ENCODE data around the gene CYTIP. TPM values are rescaled to one million over a fixed set of nuclear protein-coding genes. Genes with fewer than 3 reads are reported as not detected.

CYTIP gene
- total and polyA plus RNA-seq, 2 of the 13 experiments (the other 11 are each of a cell fraction or from before 2014, with no cell fraction given), result not detected

DNA sequence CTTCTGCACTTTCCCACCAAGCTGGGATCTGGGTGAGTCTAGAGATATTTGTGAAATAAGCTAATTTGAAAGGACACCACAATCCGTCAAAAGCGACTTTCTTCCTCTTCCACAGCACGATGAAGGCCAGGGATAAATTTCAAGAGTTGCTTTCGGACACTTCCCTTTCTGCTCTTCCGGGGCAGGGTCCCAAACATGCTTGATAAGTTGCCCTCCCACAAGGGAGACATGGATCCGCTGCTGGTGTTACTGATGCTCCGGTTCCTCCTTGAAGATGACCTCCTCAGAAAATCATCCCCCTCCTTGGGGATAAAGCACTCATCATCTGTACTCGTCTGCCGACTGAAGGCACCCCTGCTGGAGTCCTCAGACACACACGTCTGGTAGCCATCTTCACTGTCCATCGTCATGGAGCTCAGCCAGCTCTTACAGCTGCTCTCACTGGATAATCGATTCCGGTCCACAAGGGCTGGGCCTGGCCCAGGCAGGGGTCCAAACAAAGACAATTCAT lies 28.2 kb downstream of the CYTIP start:
- WGBS (ENCODE audit: low lambda C conversion rate), result 25% methylated on average over 13 of the region's 13 CpGs
- Histone ChIP-seq H3K4me2 (ENCODE audit: low read depth, low read length) (no peak overlapping the region), H3K4me1 (ENCODE audit: insufficient read depth, low read length) (no peaks in the 10 kb centered on the region), H3K27ac (ENCODE audit: extremely low read length, insufficient read depth, low read length) (no peak overlapping the region), H3K9ac (ENCODE audit: insufficient read depth, low read depth, low read length) (no peak overlapping the region), H3K4me3 (replicated peaks in 1 of 3; ENCODE audit: insufficient read depth in 1 of 3, low read depth in 2 of 3, low read length in 3 of 3) (no peak overlapping the region), H3K36me3 (replicated peaks in 1 of 2; ENCODE audit: control insufficient read depth in 1 of 2, insufficient read depth in 2 of 2, low read length in 2 of 2) (no peaks in the 10 kb centered on the region), H3K79me2 (ENCODE audit: insufficient read depth, low read length) (no peaks in the 10 kb centered on the region), H4K20me1 (ENCODE audit: insufficient read depth, low read length) (no peaks in the 10 kb centered on the region), H2AFZ (ENCODE audit: low read length) (no peak overlapping the region), H3K27me3 (ENCODE audit: control insufficient read depth in 1 of 2, insufficient read depth in 2 of 2, low read length in 2 of 2) (0 out of 5 replicates have a peak, but pooled peaks cover 0 to 3% of the 10 kb centered on the region in 2 experiments), H3K9me3 (ENCODE audit: low read length) (no peaks in the 10 kb centered on the region)
- in situ Hi-C loops (cut with HindIII; ENCODE audit: extremely low pct_ligation_motif_present, low pct_unique_long_range_greater_than_20kb), result no loop called here
- CTCF ChIA-PET (ENCODE audit: low intra/inter-chr PET ratio, low total read pairs), result no interaction called here
- FAIRE-seq (no peak), ATAC-seq (no peak), DNase-seq (ENCODE audit: low spot score) (no peak)
- intact Hi-C loops (cut with micrococcal nuclease; ENCODE audit: unreplicated experiment), result no loop called here
- no TSS peak for BruUV-seq (replicated peaks)
- POLR2A ChIA-PET, result no interaction called here
- no peak for TF ChIP-seq POLR2AphosphoS2 (IDR thresholded peaks at IDR 0.05; ENCODE audit: low read depth, low read length)
- TF ChIP-seq PCBP2 (optimal IDR thresholded peaks at IDR 0.05; ENCODE audit: low read depth, low read length, poor library complexity, severe bottlenecking), result no peak
- no peak for TF ChIP-seq ZNF430 (CRISPR knock-in tag; IDR thresholded peaks at IDR 0.05)
- no peak for TF ChIP-seq ZFAT (CRISPR knock-in tag; conservative IDR thresholded peaks at IDR 0.05)
- TF ChIP-seq ZBTB40 (IDR thresholded peaks at IDR 0.05), result no peak
- TF ChIP-seq ZBTB40 (CRISPR knock-in tag; IDR thresholded peaks at IDR 0.05), result no peak
- TF ChIP-seq RNF219 (CRISPR knock-in tag; IDR thresholded peaks at IDR 0.05), result no peak
- TF ChIP-seq, protein P1, sequence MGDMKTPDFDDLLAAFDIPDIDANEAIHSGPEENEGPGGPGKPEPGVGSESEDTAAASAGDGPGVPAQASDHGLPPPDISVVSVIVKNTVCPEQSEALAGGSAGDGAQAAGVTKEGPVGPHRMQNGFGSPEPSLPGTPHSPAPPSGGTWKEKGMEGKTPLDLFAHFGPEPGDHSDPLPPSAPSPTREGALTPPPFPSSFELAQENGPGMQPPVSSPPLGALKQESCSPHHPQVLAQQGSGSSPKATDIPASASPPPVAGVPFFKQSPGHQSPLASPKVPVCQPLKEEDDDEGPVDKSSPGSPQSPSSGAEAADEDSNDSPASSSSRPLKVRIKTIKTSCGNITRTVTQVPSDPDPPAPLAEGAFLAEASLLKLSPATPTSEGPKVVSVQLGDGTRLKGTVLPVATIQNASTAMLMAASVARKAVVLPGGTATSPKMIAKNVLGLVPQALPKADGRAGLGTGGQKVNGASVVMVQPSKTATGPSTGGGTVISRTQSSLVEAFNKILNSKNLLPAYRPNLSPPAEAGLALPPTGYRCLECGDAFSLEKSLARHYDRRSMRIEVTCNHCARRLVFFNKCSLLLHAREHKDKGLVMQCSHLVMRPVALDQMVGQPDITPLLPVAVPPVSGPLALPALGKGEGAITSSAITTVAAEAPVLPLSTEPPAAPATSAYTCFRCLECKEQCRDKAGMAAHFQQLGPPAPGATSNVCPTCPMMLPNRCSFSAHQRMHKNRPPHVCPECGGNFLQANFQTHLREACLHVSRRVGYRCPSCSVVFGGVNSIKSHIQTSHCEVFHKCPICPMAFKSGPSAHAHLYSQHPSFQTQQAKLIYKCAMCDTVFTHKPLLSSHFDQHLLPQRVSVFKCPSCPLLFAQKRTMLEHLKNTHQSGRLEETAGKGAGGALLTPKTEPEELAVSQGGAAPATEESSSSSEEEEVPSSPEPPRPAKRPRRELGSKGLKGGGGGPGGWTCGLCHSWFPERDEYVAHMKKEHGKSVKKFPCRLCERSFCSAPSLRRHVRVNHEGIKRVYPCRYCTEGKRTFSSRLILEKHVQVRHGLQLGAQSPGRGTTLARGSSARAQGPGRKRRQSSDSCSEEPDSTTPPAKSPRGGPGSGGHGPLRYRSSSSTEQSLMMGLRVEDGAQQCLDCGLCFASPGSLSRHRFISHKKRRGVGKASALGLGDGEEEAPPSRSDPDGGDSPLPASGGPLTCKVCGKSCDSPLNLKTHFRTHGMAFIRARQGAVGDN (CRISPR knock-in tag; IDR thresholded peaks at IDR 0.05), result no peak
- no peak for TF ChIP-seq NFE2L1 (CRISPR knock-in tag; IDR thresholded peaks at IDR 0.05; ENCODE audit: borderline replicate concordance)
